GM18499 (cell line): ENCODE measurements around the gene PPP1R16B.

Experiments
- ATAC-seq: cut with Tn5 transposase; IDR thresholded peaks from one replicate; pipeline ENCODE4 v1.9.1; 2021; ENCODE audit warnings: moderate number of reproducible peaks; ENCODE audit not compliant: insufficient read depth, unreplicated experiment

PPP1R16B gene

GRCh38 chr20:38818113-38819065 lies 12.9 kb downstream of the PPP1R16B start:
- no peak for ATAC-seq

GRCh38 chr20:38825571-38825900 lies 20.0 kb downstream of the PPP1R16B start:
- ATAC-seq, result no peak

GRCh38 chr20:38825901-38826625 lies 20.6 kb downstream of the PPP1R16B start:
- ATAC-seq, result no peak

GRCh38 chr20:38827770-38828281 lies 22.3 kb downstream of the PPP1R16B start:
- ATAC-seq, result no peak

- no peak for ATAC-seq
These were observed 23.2 kb downstream of the PPP1R16B start for GRCh38 chr20:38828514-38829295.

DNA sequence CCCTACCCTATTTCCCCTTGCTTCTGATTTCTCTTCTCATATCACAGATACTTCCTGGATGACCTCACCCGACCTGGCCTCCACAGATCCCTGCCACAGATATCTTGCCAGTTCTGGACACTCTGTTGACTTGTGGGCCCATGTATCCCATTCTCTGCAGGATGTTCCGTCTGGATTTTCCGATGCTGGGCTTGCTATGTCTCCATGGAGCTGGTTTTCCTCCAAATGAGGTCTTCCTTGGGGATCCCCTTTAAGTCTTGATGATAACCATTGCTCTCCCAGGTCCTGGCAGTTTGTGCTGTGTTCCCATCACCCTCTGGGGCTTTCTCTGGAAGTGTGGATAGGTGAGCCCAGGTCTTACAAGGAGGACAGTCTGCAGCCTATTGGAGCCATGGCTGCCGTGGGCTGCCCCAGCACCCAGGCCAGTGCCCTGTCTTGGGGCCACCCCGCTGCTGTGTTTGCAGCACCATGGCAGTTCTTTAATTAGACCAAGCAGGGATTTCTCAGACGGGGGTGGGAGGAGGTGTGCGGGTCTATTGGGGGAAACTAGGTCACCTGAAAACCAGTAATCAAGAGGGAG lies 23.9 kb downstream of the PPP1R16B start:
- no peak for ATAC-seq

- ATAC-seq, result no peak
These were observed 24.9 kb downstream of the PPP1R16B start for GRCh38 chr20:38830356-38830755.

- no peak for ATAC-seq
These were observed 25.7 kb downstream of the PPP1R16B start for GRCh38 chr20:38831049-38831691.

- ATAC-seq, result no peak
These were observed 26.6 kb downstream of the PPP1R16B start for GRCh38 chr20:38831995-38832620.

GRCh38 chr20:38833154-38833856 lies 27.8 kb downstream of the PPP1R16B start:
- ATAC-seq, result no peak

DNA sequence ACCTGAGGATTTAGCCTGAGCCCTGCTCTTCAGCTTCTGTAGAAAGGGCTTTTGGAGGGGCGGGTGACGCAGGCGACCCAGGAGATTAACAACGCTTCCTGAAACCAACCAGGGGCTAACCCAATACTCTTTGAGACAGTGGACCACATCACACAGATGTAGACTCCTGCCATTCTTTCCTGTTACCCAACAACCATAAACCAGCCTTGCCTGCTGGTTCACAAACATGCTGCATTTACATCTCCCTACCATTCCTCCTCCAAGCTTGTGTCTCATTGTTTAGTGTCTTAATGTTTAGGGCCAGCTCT lies 28.3 kb downstream of the PPP1R16B start:
- no peak for ATAC-seq

DNA sequence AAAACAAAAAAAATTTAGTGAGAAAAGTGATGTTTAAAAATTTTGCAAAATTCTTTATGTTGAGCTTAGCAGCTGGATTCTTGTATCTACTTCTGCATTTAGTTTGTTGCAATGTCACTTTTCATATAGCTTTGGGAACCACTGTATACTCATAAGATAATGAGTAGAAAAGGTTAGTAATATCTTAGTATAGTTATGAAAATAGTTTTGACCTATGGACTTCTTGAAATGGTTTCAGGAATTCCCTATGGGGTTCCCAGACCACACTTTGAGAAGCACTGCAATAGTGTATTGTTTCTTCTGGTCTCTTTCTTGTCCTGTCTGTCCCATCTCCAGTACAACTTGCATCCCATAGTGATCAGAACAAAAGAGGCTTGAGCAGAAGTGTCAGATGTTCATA lies 29.4 kb downstream of the PPP1R16B start:
- ATAC-seq, result no peak

DNA sequence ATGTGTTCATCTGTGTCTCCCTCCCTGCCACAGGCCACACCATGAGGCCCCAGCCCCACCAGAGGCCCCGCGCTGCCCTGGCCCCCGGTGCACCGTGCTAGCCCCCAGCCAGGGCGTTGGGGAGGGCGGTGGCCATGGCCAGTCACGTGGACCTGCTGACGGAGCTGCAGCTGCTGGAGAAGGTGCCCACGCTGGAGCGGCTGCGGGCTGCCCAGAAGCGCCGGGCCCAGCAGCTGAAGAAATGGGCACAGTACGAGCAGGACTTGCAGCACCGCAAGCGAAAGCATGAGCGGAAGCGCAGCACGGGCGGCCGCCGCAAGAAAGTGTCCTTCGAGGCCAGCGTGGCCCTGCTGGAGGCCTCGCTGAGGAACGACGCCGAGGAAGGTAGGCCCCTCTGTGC lies 30.3 kb downstream of the PPP1R16B start:
- ATAC-seq, result no peak

DNA sequence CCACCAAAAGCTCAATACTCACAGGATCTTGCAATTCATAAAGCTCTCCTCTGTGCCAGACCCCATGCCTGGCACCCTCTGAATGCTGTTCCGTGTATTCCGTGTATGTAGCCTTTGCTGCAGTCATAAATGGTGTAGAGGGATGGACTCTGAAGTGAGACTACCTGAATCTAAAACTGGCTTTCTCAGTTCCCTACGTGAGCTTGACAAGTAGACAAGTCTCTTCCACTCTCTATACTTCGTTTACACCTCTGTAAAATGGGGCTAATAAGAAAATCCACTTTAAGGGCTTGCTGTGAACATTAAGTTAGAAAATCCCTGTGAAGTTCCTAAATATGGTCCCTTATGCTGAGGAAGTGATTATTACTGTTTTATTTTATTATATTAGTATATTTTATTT lies 31.5 kb downstream of the PPP1R16B start:
- no peak for ATAC-seq

DNA sequence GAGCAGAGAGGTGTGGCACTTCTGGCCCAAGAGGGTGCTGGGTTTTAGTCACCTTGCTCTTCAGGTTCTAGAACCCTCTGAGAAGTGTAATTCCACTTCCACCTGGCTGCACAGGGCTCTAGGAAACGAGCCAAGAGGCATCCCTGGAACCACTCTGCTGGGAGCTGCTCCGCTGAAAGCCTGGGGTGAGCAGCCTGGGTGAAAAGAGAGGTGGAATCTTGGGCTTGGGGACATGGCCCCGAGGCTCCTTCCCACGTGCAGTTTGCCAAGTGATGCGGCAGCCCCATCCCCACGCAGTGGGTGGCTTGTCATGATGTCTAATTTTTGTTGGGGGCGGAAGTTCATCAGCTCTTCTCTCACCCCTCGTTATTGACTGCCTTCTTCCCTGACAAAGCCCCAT lies 32.8 kb downstream of the PPP1R16B start:
- no peak for ATAC-seq

DNA sequence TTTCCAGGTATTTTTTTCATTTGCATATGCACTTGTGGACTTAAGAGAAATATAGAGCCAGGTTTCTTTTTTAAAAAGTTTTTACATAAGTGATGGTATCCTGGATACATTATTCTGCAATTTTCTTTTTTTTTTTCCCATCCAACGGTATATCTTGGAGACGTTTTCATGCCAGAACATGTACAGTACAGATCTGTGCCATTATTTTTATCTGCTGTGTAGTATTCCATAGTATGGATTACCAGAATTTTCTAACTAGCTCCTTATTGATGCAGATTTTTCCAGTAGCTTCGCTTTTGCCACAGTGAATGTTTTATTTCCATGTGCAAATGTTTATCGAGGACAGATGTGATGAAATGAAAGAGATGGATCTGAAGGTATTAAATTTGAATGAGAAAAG lies 34.1 kb downstream of the PPP1R16B start:
- ATAC-seq, result no peak

DNA sequence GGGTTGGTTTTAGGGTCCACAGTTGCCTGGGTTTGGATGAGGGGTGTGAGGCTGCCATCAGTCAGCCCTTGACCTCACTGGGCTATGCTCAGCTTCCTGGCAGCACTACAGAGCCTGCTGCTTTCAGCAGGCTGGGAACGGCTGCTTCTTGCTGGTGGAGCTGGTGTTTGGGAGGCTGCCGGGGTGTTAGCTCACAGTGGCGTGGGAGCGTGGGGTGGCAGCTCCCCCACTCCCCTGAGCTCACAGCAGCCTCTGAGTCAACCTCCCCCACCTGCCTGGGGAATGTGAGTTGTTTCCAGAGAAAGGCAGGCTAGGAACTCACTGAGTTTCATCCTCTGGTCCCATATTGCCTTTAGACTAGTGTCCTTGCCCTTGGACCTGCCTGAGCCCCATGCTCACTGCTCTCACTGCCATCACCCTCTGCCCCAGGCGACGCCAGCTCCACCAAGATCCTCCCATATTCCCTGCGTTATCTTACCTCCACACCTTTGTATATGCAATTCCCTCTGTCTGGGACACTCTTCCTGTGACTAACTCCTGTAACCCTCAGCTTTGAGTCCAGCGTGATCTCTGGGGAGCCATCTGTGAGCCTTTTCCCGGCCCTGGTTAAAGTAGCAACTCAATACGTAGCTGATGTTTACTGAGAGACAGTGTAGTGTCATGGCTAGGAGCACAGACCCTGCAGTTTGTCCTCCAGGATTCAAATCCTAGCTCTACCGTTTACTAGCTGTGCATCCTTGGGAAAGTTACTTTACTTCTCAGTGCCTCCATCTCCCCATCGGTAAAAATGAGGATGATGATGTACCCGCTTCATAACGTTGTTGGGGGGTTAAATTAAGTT lies 34.8 kb downstream of the PPP1R16B start:
- ATAC-seq, result no peak

- ATAC-seq, result no peak
These were observed 35.5 kb downstream of the PPP1R16B start for GRCh38 chr20:38840894-38841470.
